Measurements from ENCODE around the gene SEMA5B.

Gene SEMA5B

DNA sequence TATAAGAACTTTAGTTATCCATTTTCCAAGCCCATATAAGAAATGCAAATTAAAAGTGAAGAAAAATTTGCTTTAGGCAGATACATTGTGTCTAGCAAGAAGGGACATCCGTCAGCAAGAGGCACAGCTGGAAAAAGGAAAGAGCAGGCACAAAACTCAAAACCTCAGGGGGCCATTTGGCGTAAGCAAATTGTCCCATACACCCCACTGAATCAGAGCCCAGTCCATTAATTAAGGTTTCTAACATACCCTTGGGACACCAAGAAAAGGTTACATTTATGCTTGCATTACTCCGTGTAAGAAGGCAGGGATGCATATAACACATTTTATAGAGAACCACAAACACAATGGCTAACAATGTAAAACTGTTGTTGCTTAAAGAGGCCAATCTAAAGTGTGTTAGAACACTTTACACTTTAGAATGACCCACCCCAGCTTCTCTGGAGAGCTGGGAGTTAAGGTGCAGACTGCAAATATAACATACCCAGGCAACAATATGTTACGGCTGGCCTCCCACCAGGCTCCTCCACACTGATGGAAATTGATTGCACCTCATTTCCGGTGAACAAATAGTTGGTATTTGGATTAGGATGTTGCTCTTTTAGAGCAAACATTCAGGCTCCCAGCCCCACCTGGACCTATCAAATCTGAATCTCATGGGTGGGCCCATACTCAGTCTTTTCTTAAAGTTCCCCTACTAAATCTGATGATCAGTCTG is 23.2 kb downstream of the SEMA5B start:
- DNase-seq (ENCODE audit: low read depth, low spot score): no peak
- no peak overlapping the region for H3K4me3 ChIP-seq (ENCODE audit: low read length)

GRCh38 chr3:123002749-123003497 is 24.6 kb downstream of the SEMA5B start:
- no peak overlapping the region for H3K4me3 ChIP-seq (ENCODE audit: low read length)
- DNase-seq (ENCODE audit: low read depth, low spot score): no peak

DNA sequence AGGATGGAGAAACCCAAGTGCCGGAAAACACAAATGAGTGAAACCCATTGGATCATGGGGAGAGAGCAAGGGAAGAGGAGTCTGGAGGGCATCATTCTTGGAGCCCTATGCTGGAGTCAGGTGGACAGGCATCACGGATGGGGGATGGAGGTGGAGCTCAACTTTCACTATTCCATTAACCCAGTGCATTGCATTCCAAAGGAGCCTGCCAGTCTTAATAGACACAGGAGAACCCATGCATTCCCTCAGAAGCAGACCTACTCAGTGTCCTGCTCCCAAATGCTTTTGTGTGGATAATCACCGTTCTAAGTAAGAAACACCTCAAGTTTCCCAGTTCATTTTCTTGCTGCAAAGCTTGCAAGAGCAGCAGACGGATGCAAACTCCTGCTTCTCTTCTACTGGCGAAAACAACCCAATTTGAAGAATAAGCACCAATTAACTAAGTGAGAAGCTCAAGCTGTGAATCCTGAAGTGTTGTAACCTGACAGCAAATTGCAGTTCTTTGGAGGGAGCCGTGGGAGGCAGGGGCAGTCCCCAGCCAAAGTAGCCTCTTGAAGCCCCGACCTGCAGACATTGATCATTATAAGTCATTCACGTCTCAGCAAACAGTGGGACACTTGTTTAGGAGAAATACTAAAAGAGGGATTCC is 25.3 kb downstream of the SEMA5B start:
- no peak overlapping the region for H3K4me3 ChIP-seq (ENCODE audit: low read length)
- DNase-seq (ENCODE audit: low read depth, low spot score): no peak

GRCh38 chr3:122998856-122999255 is 28.7 kb downstream of the SEMA5B start:
- DNase-seq (ENCODE audit: low read depth, low spot score): no peak
- no peak overlapping the region for H3K4me3 ChIP-seq (ENCODE audit: low read length)

DNA sequence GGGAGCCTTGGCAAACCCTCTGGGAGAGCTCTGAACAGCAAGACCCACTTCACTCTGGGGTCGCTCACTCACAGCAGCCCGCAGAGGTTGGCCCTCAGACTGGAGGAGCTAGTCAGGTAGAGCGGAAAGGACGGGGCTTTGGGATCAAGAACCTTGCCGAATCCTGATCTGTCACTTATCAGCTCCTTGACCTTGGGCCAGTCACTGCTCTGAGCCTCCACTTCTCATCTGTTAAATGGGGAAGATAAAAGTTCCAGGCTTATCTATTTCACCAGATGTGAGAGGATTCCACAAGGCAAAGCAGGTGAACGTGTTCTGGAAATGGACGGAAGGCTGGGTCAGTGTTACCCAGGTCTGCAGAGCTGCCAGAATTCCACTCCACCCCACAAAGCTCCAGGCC is 29.4 kb downstream of the SEMA5B start:
- no peak for DNase-seq (ENCODE audit: low read depth, low spot score)
- no peak overlapping the region for H3K4me3 ChIP-seq (ENCODE audit: low read length)

GRCh38 chr3:122996038-122996580 is 31.5 kb downstream of the SEMA5B start:
- no peak for DNase-seq (ENCODE audit: low read depth, low spot score)

DNA sequence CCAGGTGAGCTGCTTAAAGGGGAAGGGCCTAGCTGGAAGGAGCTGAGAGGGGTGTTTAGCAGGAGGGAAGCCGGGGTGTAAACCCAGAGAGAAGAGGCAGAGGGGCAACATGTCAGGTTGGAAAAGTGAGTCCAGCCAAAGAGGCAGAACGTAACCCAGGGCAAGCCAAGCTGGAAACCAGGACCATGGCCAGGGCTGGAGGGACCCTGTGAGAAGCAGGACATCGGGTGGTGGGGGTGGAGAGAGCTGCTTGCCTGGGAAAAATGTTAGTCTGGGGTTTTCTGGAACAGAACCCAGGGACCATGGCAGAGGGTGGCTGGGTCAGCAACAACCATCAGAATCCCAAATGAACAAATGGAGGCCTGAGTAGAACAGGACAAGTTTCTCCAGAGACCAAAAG is 32.6 kb downstream of the SEMA5B start:
- H3K4me3 ChIP-seq (ENCODE audit: low read length): no peak overlapping the region
- DNase-seq (ENCODE audit: low read depth, low spot score): no peak

More at GRCh38 chr3:122996038-122996580, 31.5 kb downstream of the SEMA5B start:
- H3K4me3 ChIP-seq (ENCODE audit: low read length): no peak overlapping the region

DNA sequence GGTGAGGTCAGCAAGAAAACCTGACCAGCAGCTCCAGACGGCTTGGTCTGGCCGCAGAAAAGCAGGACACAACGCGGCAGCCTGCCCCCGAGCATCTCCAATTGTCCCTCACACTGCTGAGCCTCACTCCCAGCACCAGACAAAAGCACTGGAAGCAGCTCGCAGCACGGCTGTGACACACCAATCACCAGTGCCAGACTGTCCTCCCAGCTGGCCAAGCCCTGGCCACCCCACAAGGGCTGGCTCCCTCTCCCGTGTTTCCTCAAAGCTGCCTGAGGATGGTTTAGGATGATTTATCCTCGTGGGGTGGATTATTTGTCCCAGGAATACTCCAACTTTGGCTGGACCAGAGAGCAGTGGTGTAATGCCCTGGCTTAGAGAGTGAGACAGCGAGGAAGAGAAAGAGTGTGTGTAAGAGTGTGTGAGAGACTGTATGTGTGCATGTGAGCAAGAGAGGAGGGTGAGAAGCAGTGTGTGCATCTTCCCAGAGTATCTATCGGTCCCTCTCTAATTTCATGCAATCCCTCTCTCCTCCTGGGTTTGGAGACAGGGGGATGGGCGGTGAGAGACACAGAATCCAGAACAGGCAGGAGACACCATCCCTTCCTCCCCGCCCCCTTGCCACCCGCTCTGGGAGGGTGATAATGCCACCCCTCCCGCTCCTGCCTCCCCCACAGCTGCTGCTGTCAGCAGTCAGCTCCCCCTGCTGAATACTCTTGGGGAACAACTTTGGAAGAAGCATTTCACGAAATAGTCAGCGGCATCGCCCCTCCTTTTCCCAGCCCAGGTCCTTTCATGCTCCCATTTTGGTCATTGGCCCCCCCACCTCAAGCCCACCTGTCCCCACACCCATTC is 34.2 kb downstream of the SEMA5B start:
- H3K4me3 ChIP-seq (ENCODE audit: low read length): no peak overlapping the region
- DNase-seq (ENCODE audit: low read depth, low spot score): no peak

DNA sequence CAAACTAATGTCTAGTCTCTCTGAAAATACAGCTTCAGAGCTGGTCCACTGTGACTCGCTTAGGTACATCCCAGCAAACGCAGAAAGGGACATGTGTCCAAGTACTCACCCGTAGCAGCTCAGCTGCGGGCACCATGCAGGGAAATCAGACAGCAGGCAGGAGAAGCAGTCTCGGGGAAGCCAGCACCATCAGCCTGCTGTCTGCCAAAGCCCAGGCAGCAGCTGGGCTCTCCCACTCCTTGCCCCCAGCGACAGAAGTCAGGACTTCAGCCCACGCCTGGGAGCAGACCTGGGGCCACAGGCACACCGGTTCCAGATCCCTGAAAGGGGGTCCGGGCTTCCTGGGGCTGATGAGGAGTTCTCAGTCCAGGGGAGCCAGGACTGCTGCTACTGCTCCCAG is 34.9 kb downstream of the SEMA5B start:
- no peak for DNase-seq (ENCODE audit: low read depth, low spot score)
- H3K4me3 ChIP-seq (ENCODE audit: low read length): no peak overlapping the region

- H3K4me3 ChIP-seq (ENCODE audit: low read length): no peak overlapping the region
- DNase-seq (ENCODE audit: low read depth, low spot score): no peak
These were observed 35.4 kb downstream of the SEMA5B start for GRCh38 chr3:122992133-122992532.

DNA sequence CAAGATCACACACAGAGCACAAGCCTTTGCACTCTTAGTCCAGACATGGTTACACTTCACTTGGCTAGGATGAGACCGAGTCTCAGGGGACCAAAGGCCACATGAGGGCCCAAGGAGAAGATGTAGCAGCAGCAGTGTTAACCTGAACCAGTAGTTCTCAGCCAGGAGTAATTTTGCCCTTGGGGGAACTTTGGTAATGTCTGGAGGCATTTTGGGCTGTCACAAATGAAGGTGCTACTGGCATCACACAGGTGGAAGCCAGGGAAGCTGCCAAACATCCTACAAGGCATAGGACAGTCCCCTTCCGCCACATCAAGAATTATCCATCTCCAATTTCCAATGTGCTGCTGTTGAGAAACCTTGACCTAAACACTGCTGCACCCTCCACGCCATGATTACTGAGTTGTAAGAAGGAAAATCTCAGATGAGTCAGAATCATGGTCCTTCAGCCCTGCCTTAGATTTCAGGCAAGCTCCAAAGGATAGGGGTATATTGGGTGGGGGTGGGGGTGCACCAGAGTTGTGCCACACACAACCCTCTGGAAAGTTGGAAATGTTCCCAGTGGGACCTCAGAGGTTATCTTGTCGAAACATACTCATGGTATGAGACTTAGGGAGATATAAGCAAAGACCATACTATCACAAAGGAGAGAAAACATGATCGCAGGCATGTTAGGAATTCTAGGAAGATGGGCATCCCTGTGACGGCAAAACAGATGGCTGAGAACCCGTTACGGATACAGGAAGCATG is 36.2 kb downstream of the SEMA5B start:
- no peak overlapping the region for H3K4me3 ChIP-seq (ENCODE audit: low read length)
- no peak for DNase-seq (ENCODE audit: low read depth, low spot score)

DNA sequence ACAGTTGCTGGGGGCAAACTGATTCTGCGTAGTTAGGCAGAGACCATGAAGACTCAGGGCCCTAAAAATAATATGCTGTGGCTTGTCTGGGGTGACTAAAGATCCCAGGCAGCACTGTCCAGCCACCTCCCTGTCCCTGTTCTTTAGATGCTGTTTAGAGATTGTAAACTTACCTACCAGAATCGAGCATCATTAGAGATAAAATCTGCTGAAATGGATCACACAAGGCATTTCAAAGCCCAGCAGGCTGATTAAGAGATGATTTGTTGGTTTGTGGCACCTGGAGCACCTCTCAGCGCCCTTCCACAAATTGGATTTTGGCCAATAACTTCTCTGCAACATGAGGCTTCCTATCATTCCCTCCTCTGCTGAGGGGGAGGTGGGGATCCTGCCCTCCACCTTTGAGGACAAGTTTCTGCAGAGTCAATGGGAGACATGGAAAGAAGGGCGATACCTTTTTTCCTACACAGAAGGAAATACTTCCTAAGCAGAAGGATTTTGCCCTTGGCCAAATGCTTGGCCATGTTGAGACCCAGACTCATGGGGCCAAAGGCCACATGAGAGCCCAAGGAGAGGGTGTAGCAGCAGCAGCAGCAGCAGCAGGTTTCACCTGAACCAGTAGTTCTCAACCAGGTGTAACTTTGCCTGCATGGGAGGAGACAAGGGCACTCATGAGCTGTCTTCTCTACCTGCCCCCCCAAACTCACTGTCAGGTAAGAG is 37.5 kb downstream of the SEMA5B start:
- DNase-seq (ENCODE audit: low read depth, low spot score): no peak
- no peak overlapping the region for H3K4me3 ChIP-seq (ENCODE audit: low read length)

DNA sequence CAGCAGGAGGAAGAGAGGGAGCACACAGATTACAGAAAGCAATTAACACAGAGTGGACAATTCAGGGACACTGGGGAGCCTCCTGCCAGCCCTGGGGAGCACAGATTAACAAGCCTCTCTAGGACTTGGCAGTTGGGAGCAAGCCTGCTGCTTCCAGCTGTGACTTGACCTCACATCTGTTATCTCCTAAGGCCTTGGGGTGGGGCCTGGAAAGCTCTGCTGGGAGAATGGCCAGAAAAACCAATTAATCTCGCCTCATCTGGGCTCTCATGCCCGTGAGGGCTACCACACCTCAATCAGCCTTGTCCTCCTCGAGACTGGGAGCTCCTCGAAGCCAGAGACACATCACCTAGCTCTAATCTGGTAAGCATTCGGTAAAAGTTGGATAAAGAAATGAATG is 39.1 kb downstream of the SEMA5B start:
- DNase-seq (ENCODE audit: low read depth, low spot score): no peak
- H3K4me3 ChIP-seq (ENCODE audit: low read length): no peak overlapping the region

DNA sequence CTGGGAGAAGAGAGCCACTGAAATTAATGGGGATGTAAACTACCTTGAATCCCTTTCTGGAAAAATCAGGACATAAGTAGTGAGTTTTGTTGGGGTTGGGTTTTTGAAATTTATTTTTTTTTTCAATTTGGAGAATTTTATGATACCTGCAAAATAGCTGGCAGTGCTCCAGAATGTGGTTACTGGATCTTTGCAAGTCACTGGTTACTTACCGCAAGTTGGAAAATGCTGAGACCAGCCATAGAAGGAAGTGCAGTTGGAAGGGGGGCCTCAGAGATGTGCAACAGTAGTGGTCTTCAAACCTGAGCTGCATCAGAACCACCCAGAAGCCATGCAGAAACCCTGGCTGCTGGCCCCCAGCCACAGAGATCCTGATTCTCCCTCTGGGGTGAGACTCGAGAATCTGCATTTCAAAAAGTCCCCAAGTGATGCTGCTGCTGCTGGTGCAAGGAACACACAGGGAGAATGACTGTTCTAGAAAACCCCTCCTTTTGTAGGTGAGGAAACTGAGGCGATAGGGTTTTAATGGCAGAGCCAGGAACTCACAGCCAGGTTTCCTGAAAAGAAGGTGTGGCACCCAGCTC is 39.7 kb downstream of the SEMA5B start:
- DNase-seq (ENCODE audit: low read depth, low spot score): no peak
- no peak overlapping the region for H3K4me3 ChIP-seq (ENCODE audit: low read length)

GRCh38 chr3:122987231-122987630 is 40.3 kb downstream of the SEMA5B start:
- H3K4me3 ChIP-seq (ENCODE audit: low read length): no peak overlapping the region
- DNase-seq (ENCODE audit: low read depth, low spot score): no peak

DNA sequence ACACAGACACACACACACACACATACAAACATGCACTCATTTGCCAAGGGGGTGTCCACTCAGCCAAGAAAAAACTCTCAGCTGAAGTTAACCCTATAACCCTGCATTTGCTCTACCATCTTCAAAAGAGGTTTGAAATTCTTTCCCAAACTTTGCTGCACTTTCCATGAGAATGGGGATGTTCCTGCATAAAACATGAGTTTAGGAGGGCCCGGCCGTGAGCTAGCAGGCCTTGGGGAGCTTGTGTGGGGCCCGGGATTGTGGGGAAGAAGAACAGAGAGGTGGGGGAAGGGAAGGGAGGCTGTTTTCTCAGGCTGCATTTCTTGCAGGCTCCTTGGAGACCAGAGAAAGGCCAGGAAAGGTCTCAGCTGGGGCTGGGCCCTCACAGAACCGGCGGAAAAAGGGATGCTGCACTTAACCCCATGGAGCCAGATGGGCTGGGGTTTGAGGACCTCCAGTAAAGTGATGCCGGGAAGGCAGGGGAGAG is 40.8 kb downstream of the SEMA5B start:
- no peak for DNase-seq (ENCODE audit: low read depth, low spot score)

DNA sequence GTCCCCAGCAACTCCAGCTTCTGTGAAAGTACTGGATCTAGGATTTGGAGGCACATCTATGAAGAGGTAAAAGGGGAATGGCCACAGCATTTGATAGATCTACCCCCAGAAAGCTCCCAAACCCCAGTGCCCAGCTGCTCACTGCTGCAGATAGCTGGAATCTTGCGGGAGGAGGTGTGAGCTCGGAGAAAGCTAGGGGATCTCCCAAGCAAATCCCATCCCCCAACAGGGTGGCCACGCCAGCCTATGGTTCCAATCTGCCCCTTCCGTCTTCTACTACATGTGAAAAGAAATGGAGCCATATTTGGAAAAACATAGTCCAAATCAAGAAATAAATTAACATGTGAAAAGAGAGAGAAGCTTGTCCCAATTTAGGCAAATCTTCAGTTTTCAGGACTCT is 42.0 kb downstream of the SEMA5B start:
- H3K4me3 ChIP-seq (ENCODE audit: low read length): no peak overlapping the region
- DNase-seq (ENCODE audit: low read depth, low spot score): no peak

More for the DNA sequence above, 40.8 kb downstream of the SEMA5B start:
- H3K4me3 ChIP-seq (ENCODE audit: low read length): no peak overlapping the region

Measured in Jurkat, Clone E6-1 (cell line).